K562 (cell line): Measurements from ENCODE around the gene CTSW. TPM values are rescaled to one million over a fixed set of nuclear protein-coding genes. Genes with fewer than 3 reads are reported as not detected.
A peak's percentile ranks its signal among the peaks of the same experiment; 100 is the strongest.

Experiments used
- ATF1 ChIP-seq, 2 experiments: fragments of 450-650 bp in 1 of 2; IDR thresholded peaks; 2 replicates each; pipeline ENCODE4 v1.6.1; 2016; ENCODE audit warnings: missing compliant biosample characterization in 1 of 2, missing genetic modification characterization in 1 of 2
- BACH1 ChIP-seq: fragments of 200-800 bp; sonication (Bioruptor generic); IDR thresholded peaks from 2 replicates; pipeline ENCODE4 v1.6.1; 2016; ENCODE audit warnings: missing genetic modification characterization, missing compliant biosample characterization
- BCL6 ChIP-seq: fragments of 250-450 bp; sonication (Bioruptor Pico); IDR thresholded peaks from 2 replicates; pipeline ENCODE4 v1.4.0; 2020
- BCLAF1 ChIP-seq, 2 experiments: fragments of 450-650 bp in 1 of 2; IDR thresholded peaks; 2 replicates each; pipeline ENCODE4 v1.6.1; 2011 to 2017; ENCODE audit warnings: low read depth in 2 of 2, antibody characterized with exemption in 1 of 2, borderline replicate concordance in 1 of 2, low read length in 1 of 2, mild to moderate bottlenecking in 1 of 2, mixed read lengths in 1 of 2; ENCODE audit not compliant: control insufficient read depth in 1 of 2
- BCOR ChIP-seq: fragments of 450-650 bp; IDR thresholded peaks from 2 replicates; pipeline ENCODE4 v1.6.1; 2016
- BDP1 ChIP-seq: IDR thresholded peaks from 3 replicates; pipeline ENCODE4 v1.6.1; 2011; ENCODE audit not compliant: insufficient read length, insufficient read depth
- CBX1 ChIP-seq: sonication (generic); IDR thresholded peaks from 2 replicates; pipeline ENCODE4 v1.6.1; 2016; ENCODE audit warnings: antibody characterized with exemption, low read depth, mild to moderate bottlenecking
- CREB3 ChIP-seq: fragments of 450-650 bp; conservative IDR thresholded peaks from 2 replicates; pipeline ENCODE4 v1.6.1; 2016; ENCODE audit warnings: missing genetic modification characterization, low read depth, mild to moderate bottlenecking, missing compliant biosample characterization, moderate library complexity
- ELF1 ChIP-seq: fragments of 200-800 bp; sonication (Bioruptor generic); IDR thresholded peaks from 2 replicates; pipeline ENCODE4 v1.6.1; 2016; ENCODE audit warnings: missing genetic modification characterization, missing compliant biosample characterization
- GATA2 ChIP-seq: sonication (generic); formaldehyde crosslinking; IDR thresholded peaks from 2 replicates; pipeline ENCODE4 v1.4.0; 2020; ENCODE audit warnings: mild to moderate bottlenecking, missing genetic modification reagents
- MBD2 ChIP-seq: sonication (generic); IDR thresholded peaks from 2 replicates; pipeline ENCODE4 v1.6.1; 2016; ENCODE audit warnings: low read depth, borderline replicate concordance
- MLLT1 ChIP-seq, 2 experiments: fragments of 450-650 bp; IDR thresholded peaks; 2 replicates each; pipeline ENCODE4 v1.6.1; 2016
- NFE2 ChIP-seq: IDR thresholded peaks from 2 replicates; pipeline ENCODE4 v1.6.1; 2014; ENCODE audit warnings: antibody characterized with exemption, low read depth
- PHF21A ChIP-seq: fragments of 450-650 bp; IDR thresholded peaks from 2 replicates; pipeline ENCODE4 v1.6.1; 2017; ENCODE audit warnings: low read depth, borderline replicate concordance
- THAP12 ChIP-seq: fragments of 250-450 bp; sonication (Bioruptor Pico); IDR thresholded peaks from 2 replicates; pipeline ENCODE4 v1.9.0; 2021; ENCODE audit warnings: mild to moderate bottlenecking, inconsistent platforms
- ZNF395 ChIP-seq: fragments of 200-800 bp; sonication (Bioruptor generic); IDR thresholded peaks from 2 replicates; pipeline ENCODE4 v1.6.1; 2017; ENCODE audit warnings: missing genetic modification characterization, missing compliant biosample characterization
- ZNF444 ChIP-seq: fragments of 250-450 bp; sonication (Bioruptor Pico); IDR thresholded peaks from 2 replicates; pipeline ENCODE4 v1.4.0; 2020; ENCODE audit warnings: mild to moderate bottlenecking, moderate library complexity
- ZNF57 ChIP-seq: fragments of 450-650 bp; formaldehyde crosslinking; IDR thresholded peaks from 2 replicates; pipeline ENCODE4 v1.4.0; 2020; ENCODE audit warnings: mild to moderate bottlenecking, moderate library complexity
- polyA plus RNA-seq, 8 experiments: library from polyadenylated mRNA; depleted of rRNA in 4 of 8; stranded (reverse) in 5 of 8; unstranded in 3 of 8; fragments of >200 nt; fragmentation: Nextera tagmentation in 2 of 8; fragmentation: Illumina TruSeq in 1 of 8; extraction: Ambion mirVana in 2 of 8; extraction: Trizol in 1 of 8; gene quantifications; 2 replicates each; pipeline versions ENCODE4 v1.2.1 to v1.2.3, GENCODE V29; 2011 to 2014; ENCODE audit warnings: inconsistent platforms in 1 of 8, missing spikeins in 1 of 8
- total RNA-seq, 7 experiments: library from RNA; depleted of rRNA in 6 of 7; stranded (reverse); fragments of >200 nt in 6 of 7; fragmentation: Illumina TruSeq in 2 of 7; extraction: Trizol in 2 of 7; gene quantifications; 2 replicates each; pipeline versions ENCODE4 v1.2.1 to v1.2.3, GENCODE V29; 2011 to 2021; ENCODE audit warnings: low replicate concordance in 1 of 7

Gene CTSW
- total and polyA plus RNA-seq, 9 of the 15 experiments (the other 6 are each of a cell fraction or from before 2014, with no cell fraction given) = 0.04 TPM; not detected in 8

GRCh38 chr11:65859812-65860277 is 19.8 kb upstream of the CTSW start (continued):
- TF ChIP-seq ZNF395 (no peak; the same call in 1 of the 2 replicates), MLLT1 (IDR thresholded peaks at IDR 0.05) (peak; percentile 88 to 95), BCLAF1 (IDR thresholded peaks at IDR 0.05; ENCODE audit: borderline replicate concordance in 1 of 2, control insufficient read depth in 1 of 2, low read depth in 2 of 2, low read length in 1 of 2) (no peak), GATA2 (CRISPR knock-in tag) (no peak), BCL6 (CRISPR knock-in tag) (no peak), BCOR (0 out of 2 replicates have a peak, but pooled peaks have one; percentile 2), ELF1 (no peak), MBD2 (no peak), ATF1 (CRISPR knock-in tag; IDR thresholded peaks at IDR 0.05) (no peak), ATF1 (tag; IDR thresholded peaks at IDR 0.05) (0 out of 2 replicates have a peak, but pooled peaks have one; percentile 24), PHF21A (no peak), CBX1 (no peak), ZNF444 (no peak), NFE2 (no peak), BACH1 (tag) (no peak), THAP12 (CRISPR knock-in tag) (no peak), ZNF57 (CRISPR knock-in tag) (no peak), BDP1 (no peak), CREB3 (tag) (no peak)
